Activated T-cell treated with anti-CD3 and anti-CD28 coated beads, Interleukin-2, amount 50 U/mL, for 1 hour (primary cell): ENCODE data around the gene BAHCC1.
A peak's percentile ranks its signal among the peaks of the same experiment; 100 is the strongest.

Source experiments
- DNase-seq: peaks from one replicate; pipeline ENCODE4 v3.0.0-alpha.2; 2020

Gene BAHCC1

GRCh38 chr17:81428121-81428515 lies 32.9 kb downstream of the BAHCC1 start:
- no peak for DNase-seq

GRCh38 chr17:81428516-81428915 lies 33.3 kb downstream of the BAHCC1 start:
- DNase-seq, result no peak

GRCh38 chr17:81428948-81429774 lies 33.9 kb downstream of the BAHCC1 start:
- DNase-seq, result peak; percentile 43

- no peak for DNase-seq
Observed at GRCh38 chr17:81429821-81430551, 34.7 kb downstream of the BAHCC1 start.

- DNase-seq, result no peak
Observed at GRCh38 chr17:81431545-81432482, 36.6 kb downstream of the BAHCC1 start.

GRCh38 chr17:81432941-81433340 lies 37.7 kb downstream of the BAHCC1 start:
- DNase-seq, result no peak

GRCh38 chr17:81433656-81434055 lies 38.4 kb downstream of the BAHCC1 start:
- DNase-seq, result no peak

GRCh38 chr17:81434072-81434471 lies 38.8 kb downstream of the BAHCC1 start:
- no peak for DNase-seq

GRCh38 chr17:81434681-81435417 lies 39.6 kb downstream of the BAHCC1 start:
- DNase-seq, result no peak

- DNase-seq, result no peak
Observed at GRCh38 chr17:81435652-81436293, 40.5 kb downstream of the BAHCC1 start.

GRCh38 chr17:81436294-81436849 lies 41.1 kb downstream of the BAHCC1 start:
- DNase-seq, result no peak

GRCh38 chr17:81437191-81437651 lies 42.0 kb downstream of the BAHCC1 start:
- DNase-seq, result no peak

GRCh38 chr17:81438007-81438659 lies 42.9 kb downstream of the BAHCC1 start:
- no peak for DNase-seq

- DNase-seq, result no peak
Observed at GRCh38 chr17:81438688-81439087, 43.4 kb downstream of the BAHCC1 start.

- DNase-seq, result no peak
Observed at GRCh38 chr17:81440051-81440471, 44.8 kb downstream of the BAHCC1 start.

GRCh38 chr17:81440511-81441244 lies 45.4 kb downstream of the BAHCC1 start:
- DNase-seq, result no peak

- DNase-seq, result no peak
Observed at GRCh38 chr17:81442791-81443190, 47.5 kb downstream of the BAHCC1 start.

GRCh38 chr17:81443269-81443668 lies 48.0 kb downstream of the BAHCC1 start:
- DNase-seq, result no peak

- no peak for DNase-seq
Observed at GRCh38 chr17:81444610-81445339, 49.5 kb downstream of the BAHCC1 start.
